ENCODE results near the gene SLC2A5.

GRCh38 chr1:9081473-9081872, 12.0 kb upstream of the SLC2A5 start:
- no peak for TF ChIP-seq CTCF (IDR thresholded peaks at IDR 0.05; ENCODE audit: borderline replicate concordance, extremely low read depth, low read length, poor library complexity, severe bottlenecking)
- TF ChIP-seq EZH2 (IDR thresholded peaks at IDR 0.05; ENCODE audit: borderline replicate concordance, low read depth, low read length, severe bottlenecking), result no peak
